COLO668 (cell line): Measurements from ENCODE around the gene TM4SF18.
"Not testable (repeated sequence)": the region's sequence is repeated elsewhere in the genome, so short reads cannot be mapped to it uniquely, and the experiment has no call there.

Experiments used
- DNase-seq: peaks from one replicate; lab custom pipeline; 2025; ENCODE audit not compliant: unreplicated experiment; lab: John Stamatoyannopoulos, UW

TM4SF18 gene, protein sequence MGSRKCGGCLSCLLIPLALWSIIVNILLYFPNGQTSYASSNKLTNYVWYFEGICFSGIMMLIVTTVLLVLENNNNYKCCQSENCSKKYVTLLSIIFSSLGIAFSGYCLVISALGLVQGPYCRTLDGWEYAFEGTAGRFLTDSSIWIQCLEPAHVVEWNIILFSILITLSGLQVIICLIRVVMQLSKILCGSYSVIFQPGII

DNA sequence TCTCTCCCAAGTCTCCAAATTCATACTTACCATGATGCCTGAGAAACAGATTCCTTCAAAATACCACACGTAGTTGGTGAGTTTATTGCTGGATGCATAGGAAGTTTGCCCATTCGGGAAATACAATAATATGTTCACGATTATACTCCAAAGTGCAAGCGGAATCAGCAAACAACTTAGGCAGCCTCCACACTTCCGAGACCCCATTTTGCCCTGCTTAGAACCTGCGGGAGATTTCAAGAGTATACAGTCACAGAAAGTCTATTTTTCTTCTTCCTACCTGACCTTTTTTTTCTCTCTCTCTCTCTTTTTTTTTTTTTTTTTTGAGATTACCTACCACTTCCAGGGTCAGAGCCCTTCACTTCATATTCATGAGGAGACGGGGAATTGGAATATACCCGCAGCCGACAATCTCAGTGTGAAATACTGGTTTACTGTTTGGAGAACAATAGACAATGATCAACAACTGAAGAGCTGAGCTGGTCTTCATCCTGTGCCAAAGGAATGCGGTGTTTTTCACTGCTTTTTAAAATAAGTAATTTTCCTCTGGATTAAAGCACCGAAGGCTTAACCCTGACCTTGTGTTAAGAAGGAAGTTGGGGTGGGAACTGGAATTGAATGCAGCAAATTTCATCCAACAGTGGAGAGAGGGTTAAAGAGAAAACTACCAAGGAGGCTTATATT is at the start of gene TM4SF18:
TM4SF18 (minus strand) TSS at position 461 of the 684 bp plus-strand sequence; CDS start at position 207, 254 bp downstream.
- DNase-seq: no peak

- DNase-seq: no peak
Measured at GRCh38 chr3:149382518-149382917, 49.1 kb upstream of the TM4SF18 start.

DNA sequence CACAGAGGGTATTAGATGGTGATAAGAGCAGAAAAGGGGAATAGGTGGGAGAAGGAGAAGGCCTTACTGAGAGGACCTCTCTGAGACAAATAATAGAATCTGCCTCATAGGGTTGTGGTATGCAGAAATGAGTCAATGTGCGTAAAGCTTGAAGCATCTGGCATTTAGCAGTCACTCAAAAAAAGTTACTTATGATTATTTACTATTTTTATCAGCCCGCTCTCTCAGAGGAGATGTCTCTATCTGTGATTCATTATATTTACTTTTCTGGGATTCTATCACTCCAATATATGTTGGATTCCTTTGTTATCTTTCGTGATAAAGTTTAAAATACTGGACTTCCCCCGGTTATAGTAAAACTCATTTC is 48.6 kb upstream of the TM4SF18 start:
- DNase-seq: no peak

GRCh38 chr3:149381173-149382100 is 48.0 kb upstream of the TM4SF18 start:
- no peak for DNase-seq

GRCh38 chr3:149380220-149380619 is 46.8 kb upstream of the TM4SF18 start:
- not testable (repeated sequence) for DNase-seq

DNA sequence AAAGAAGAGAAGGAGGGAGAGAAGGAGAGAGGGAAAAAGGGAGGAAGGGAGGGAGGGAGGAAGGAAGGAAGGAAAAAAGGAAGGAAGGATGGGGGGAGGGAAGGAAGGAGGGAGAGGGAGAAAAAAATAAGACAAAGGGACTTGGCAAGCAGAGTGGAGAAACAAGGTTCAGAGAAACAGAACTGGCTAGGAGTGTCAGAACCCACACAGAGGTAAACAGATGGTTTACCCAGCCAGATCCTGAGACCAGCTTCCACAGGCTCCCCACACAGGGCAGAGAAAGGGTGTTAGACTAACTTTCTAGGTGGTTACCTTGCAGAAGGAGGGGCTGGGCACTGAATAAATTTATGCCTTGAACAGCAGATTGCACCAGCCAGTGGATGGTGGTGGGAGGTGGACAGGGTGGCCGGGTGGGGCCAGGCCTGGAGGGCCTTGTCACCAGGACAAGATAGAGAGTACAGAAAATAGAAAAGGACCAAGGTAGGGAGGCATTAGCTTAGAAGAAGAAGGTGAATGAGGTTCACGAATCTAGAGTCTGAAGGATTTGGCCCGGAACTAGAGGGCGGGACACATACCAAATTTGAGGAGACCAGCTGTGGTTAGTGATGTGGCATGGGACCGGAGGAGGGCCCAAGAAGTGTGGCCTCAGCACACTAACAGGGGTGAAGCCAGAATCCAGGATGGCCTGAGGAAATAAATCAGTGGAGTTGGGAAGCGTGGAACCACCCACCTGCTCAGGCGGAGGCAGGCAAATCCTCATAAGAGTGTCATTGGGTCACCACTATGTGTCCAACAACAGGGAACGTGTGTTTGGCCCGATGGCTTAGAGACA is 45.3 kb upstream of the TM4SF18 start:
- no peak for DNase-seq

GRCh38 chr3:149377408-149378364 is 44.2 kb upstream of the TM4SF18 start, which contains the start of gene TM4SF1:
Gene TM4SF1 (minus strand): TSS chr3:149377649. CDS start chr3:149377547, 102 bp downstream.
- no peak for DNase-seq

- DNase-seq: no peak
Measured at GRCh38 chr3:149376718-149377407, 43.4 kb upstream of the TM4SF18 start.

DNA sequence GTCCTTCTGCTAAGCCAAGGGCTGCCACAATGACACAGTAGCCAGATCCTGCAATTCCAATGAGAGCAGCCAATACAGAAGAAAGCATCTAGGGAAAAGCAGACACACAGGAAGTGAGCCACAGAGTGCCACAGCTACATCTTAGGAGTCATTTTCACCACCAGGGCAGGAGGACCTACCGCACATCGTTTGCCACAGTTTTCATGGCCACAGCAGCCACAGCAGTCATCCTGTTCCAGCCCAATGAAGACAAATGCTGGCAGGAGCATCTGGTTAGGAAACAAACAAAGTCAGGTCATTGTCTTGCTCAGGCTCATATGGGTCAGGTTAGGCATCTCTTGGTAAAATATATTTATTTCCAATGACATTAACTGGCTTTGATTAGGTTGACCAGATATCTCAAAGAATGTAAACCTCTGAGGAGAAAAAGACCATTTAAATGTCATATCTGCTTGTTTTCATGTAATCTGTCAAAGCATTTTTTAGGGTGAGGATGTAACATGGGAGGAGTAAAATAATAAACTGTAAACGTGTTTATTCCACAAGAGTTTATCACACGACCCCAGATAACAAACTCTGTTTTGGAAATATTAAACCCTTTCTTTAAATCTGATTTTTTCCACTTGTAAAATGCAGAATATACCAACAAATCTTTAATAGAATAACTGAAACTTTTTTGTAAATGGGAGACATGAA is 42.2 kb upstream of the TM4SF18 start:
- DNase-seq: no peak

DNA sequence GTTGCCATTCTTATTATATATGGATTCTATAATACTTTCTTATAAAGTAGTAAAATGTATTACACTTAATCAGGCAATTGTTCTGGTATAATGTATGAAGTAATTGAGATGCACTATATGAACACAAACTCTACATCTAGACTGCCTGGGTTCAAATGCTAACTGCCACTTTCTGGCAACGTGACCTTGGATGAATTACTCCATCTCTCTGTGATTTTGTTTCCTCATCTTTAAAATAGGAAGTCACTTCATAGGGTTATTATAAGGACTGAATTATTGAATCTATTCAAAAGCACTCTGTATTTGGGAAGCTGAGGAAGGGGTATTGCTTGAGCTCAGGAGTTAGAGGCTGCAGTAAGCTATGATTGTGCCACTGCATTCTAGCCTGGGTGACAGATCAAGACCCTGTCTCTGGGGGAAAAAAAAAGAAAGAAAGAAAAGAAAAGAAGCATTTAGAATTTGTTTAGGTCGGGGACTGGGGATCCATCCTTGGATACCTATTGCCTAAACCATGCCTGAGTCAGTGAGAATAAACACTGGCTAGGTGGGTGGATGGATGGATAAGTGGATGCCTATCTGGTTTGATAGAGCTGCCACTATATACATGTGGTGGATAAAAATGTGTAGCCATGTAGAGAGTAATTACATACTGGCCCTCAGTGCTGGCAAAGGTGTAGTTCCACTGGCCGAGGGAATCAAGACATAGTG is 41.5 kb upstream of the TM4SF18 start:
- no peak for DNase-seq

DNA sequence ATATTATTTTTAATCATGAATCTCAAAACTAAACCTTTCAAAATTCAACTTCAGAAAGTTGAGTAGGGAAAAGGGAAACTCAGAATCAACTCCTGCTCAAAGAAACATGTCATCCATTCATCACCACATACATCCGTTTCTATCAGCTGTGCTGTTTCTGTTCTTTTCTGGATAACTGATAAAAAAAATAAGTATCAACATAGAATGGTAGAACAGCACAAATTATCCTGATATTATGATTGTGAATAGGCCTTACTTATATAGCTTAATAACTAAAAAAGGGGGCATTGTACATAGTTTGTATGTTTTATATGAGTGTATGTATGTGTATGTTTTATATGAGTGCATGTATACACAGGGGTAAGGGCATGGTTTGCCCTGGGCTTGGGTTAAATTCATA is 41.0 kb upstream of the TM4SF18 start:
- no peak for DNase-seq

GRCh38 chr3:149373235-149374125 is 40.0 kb upstream of the TM4SF18 start:
- DNase-seq: no peak

- no peak for DNase-seq
Measured at GRCh38 chr3:149371723-149372114, 38.3 kb upstream of the TM4SF18 start.

DNA sequence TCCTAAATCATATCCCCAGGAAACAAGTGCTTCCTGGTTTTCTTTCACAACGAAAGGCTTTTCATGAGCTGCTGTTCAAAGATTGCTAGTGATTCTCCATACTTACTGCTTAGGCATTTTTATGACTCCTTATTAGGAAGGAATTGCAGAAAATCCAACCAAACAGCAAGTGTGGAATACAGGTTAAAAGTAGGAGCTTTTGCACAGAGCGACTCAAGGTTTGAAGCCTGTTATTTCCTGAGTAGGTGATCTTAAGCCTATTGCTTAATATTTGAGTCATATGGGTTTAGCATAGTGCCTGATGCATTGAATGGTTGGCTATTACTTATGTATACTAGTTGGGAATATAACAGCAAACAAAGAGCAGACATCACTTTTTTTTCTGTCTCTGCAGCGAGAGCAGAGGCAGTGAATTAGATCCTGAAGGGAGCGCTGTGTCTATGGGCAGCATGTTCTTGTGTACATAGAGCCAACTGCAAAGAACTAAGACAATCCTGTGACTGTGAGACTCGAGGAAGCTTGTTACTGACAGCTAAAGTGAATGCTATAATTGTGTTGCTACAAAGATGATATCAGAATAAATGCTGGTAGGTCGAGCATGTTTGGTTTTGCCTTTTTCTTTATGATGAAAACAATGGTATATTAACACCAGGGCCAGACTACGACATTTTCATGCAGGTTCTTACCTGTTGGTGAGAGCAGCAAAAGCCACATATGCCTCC is 37.7 kb upstream of the TM4SF18 start:
- DNase-seq: no peak

GRCh38 chr3:149369991-149370866 is 36.8 kb upstream of the TM4SF18 start:
- no peak for DNase-seq
